Activated CD4-positive, alpha-beta T cell treated with anti-CD3 and anti-CD28 coated beads for 4 hours (primary cell): Measurements from ENCODE around the gene DMGDH.
A peak's percentile ranks its signal among the peaks of the same experiment; 100 is the strongest.

ENCODE experiments used
- DNase-seq, 2 donors: peaks; one replicate each; pipeline ENCODE4 v3.0.0-alpha.2; 2020

The DMGDH gene

DNA sequence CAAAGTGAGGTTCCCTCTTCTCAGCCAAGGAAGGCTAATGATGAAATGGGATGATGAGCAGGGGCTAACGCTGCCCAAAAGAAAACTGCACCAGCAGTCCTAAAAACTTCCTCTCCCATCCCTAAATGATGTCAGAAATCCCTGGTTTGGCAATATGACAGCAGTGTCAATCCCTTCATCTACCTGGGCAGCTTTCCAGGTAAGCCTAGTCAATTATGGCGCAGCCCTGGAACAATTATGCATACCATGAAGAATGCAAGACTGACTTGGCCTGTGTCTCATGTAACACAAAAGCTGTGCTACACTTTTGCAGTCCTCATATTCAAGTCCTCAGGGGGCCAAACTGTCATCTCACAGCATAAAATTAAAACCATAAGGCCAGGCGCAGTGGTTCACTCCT is 7.0 kb downstream of the DMGDH start:
- no peak for DNase-seq

DNA sequence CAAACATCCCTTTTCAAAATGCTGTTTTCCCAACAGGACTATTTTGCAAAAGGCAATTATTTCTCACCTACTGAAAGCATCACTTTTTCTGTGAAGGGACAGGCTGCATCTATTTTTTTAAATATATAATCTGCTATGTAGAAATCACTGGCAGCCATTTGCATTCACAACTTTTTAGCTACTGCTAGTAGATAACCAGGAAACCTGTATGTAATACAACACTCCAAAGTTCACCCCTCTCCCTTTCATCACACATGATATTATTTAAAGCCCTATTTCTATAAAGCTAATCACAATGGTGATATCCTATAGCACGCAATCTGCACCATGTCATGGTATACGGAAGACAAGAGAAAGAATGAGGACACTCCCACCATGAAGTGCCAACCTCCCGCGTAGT is 9.8 kb downstream of the DMGDH start:
- no peak for DNase-seq

DNA sequence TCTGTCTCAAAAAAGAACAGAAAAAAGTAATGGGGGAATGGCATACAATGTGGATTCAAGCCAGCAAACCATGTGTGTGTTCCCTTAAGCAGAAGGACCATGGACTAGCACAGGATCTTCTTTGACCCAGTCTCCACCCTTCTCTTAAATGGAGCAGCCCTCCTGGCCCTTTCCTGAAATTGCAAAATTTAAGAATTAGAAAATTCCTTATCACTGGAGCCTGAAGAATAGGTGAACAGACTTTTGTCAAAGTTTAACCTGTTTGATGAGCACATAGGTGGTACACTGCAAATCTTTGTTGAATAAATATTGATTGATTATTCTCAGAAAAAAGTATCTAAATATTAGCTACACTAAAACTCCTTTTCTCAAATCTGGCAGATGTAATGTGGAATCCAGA is 12.6 kb downstream of the DMGDH start:
- DNase-seq: no peak

GRCh38 chr5:79055017-79055416 is 14.5 kb downstream of the DMGDH start:
- DNase-seq: no peak

DNA sequence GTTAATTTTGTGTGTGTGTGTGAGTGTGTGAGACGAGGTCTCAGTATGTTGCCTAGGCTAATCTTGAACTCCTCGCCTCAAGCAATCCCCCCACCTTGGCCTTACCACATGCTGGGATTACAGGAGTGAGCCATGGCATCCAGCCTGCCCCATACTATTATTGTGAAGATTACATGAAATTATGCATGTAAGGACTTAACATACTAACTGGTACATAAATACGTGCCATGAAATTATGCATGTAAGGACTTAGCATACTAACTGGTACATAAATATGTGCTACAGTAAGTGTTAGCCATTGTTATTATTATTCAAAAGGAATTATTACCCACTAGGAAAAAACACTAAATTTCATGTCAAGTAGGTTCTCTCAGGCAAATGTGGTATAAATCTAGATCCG is 16.2 kb downstream of the DMGDH start:
- DNase-seq: no peak

DNA sequence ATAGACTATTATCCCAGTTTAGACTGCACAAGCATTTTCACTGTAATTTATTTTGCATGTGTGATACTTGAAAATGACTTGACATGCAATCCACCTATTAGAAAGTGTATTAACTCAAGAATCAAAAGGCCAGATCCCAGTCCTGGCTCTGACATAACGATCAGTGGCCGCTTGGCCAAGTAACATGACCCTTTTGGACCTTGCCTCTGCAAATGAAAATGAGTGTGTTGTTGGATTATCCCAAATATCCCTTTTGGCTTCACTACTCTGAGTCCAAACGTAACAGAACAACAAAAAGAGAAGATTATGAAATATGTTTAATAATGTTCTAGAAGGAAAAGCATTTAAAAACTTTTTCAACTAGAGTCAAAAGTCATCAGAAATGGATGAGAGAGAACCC is 19.0 kb downstream of the DMGDH start:
- DNase-seq: no peak

GRCh38 chr5:79048437-79048836 is 21.0 kb downstream of the DMGDH start:
- DNase-seq: no peak

DNA sequence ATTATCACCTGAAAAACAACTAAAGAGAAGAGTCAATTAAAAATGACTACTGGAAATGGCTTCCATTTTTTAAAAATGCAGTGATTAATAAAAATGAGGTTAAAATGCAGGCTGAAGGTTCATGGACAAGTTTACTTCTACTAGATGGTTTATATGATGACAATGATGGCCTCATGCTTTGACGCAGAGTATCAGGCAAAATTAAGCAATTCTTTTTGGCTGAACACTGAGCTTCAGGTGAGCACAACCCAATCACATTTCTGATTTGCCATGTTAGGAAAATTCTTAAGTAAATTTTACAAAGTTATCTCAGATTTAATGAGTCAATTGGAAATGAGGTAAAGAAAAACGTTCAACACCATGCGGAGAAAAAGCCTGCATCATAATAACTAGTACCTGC is 22.3 kb downstream of the DMGDH start:
- DNase-seq: no peak

DNA sequence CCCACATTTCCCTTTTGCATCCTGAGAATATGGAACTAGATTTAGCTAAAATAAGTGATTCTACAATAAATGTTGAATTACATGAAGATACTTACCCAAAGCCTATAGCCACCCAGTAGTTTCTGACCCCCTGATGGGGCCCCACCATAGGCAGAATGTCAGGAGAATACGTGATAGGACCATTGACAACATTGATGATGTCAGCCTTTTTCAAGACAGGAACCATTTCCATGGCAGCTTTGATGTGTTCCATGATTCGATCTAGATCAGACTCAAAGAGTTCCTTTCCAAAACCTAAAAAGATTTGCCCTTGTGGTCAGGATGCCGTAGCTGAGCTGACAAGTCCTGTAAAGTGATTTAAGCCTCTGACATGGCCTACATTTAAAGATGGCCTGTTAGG is 27.3 kb downstream of the DMGDH start:
- no peak for DNase-seq

GRCh38 chr5:79036769-79037168 is 32.7 kb downstream of the DMGDH start:
- DNase-seq: no peak

- no peak for DNase-seq
These were observed 34.2 kb downstream of the DMGDH start for GRCh38 chr5:79035237-79035636.

DNA sequence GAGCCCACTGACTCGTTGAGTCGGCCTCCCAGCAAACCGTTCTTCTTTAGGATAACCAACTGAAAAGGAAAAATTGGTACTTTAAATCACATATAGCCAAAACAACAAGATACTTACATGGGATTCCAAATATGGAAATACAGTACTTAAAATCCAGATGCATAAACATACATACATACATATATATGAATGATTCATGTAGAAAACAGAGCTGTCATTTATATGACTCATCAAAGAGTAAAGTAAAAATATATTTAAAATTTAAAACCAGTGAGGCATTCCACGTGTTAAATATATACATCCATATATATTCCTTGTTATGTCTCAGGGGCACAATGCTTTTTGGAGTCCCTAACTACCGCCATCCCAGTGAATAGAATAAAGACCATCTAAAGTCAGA is 36.7 kb downstream of the DMGDH start:
- no peak for DNase-seq

DNA sequence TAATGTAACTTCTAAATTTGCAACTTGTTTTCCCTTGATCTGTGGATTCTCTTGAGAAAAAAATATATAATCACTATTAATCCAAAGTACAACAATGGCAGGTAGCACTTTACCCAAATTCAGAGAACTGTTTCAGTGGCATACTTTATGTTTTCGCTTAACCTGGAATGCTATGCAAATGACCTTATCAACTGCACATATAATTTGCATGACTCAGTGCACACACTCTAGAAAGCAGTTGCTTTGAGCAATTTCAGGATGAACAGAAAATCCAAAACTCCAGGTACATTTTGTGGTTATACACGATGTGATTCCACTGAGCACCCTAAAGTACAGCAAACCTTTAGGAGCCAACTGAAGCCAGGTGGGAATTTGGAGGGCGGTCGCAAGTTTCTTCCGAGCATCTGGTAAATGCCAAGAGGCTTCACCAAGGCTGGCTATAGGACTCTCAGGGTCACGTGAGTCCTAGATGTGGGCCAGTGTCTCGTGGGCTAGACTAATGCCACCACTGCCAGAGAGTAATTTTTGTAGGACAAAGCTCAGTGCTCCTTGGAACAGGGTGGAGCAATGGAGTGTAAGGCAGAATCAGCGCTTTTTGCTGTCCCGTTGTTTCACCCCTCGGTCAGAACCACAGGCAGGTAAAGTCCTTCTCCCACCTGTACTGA is 37.3 kb downstream of the DMGDH start:
- no peak for DNase-seq

DNA sequence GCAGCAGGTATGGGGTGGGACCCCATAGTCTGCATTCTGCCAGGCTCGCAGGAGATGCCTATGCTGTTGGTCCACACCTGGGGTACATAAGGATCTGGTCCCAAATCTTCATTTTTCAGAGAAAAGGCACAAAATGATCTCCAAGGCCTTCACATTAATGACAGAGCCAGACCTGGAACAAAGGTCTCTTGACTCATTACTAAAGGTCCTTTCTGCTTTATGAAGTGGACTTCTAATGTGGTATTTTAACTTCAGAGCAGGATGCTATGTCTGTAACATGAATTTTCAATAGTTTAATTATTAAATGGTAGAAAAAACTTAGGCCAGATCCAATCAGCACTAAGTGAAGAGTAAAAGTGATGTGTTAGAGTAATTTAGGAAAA is 38.0 kb downstream of the DMGDH start:
- DNase-seq: no peak

GRCh38 chr5:79030663-79031484 is 38.6 kb downstream of the DMGDH start:
- DNase-seq: no peak

DNA sequence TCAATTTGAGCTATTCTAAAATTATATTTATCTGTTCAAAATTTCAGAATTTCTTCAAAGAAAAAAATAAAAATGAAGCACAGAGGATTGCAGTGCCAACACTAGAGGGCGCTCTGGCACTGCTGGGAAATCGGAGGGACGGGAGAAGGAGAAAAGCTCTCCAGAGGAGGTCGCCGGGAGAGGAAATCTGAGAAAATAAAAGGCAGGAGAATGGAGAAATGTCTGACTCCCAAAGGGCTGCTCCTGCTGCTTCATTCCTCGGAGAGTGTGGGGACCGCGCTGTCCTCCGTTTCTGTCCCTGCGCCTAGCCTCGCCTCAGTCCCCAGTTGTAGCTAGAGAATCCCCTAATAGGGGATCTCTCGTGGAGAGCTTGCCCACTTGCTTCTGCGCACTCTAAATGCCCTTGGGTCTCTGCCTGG is 44.4 kb downstream of the DMGDH start:
- DNase-seq: peak; percentile 21 to 24

DNA sequence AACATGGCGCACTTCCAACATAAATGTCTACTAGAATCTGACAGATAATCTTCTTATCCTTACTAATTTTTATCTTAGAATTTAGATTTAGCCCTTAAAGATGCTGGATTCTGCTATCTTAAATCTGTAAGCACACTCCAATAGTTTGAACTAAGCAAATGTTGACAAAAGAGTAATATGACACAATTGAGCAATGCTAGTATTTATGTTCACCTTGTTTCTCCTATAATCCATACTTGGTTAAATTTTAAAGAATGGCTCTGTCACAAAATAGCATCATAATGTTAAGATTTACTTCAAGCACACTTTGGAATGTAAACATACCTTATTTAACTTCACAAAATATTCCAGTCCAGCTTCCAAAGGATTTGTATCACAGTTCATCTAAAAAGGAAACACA is 45.5 kb downstream of the DMGDH start:
- DNase-seq: no peak

DNA sequence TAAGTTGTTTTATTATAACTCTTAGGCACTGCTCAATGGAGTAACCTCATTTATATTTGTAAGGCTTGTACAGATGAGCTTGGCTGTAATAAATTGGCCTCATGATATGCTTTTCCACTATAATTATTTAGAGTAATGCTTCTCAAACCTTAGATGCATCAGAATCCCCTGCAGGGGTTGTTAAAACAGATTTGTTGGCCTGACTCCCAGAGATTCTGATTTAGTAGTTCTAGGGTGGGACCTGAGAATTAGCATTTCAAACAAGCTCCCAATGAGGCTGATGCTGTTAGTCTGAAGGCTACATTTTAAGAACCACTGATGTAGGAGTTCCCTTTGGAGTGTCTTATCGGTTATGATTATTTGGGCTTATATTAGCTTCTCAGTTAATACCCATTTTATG is 46.1 kb downstream of the DMGDH start:
- DNase-seq: no peak

- DNase-seq: no peak
These were observed 46.7 kb downstream of the DMGDH start for GRCh38 chr5:79022771-79023170.

DNA sequence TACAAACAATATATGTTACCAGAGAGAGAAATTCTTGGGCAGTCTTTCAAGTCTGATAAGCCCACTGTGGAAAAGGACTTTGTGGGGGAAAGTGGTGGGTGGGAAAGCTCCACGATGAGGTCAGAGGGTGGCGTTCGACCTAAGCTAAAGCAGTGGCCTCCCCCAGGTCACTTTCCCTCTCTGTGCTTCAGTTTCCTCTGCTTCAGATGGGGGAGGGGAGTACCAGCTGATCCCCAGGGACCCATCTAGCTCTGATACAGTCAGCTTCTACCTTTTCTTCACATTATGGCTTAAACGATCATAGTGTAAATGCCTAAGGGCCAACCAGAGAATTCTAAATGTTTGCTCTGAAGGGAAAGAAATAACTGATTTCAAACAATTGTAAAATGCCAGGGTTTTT is 47.7 kb downstream of the DMGDH start:
- no peak for DNase-seq

DNA sequence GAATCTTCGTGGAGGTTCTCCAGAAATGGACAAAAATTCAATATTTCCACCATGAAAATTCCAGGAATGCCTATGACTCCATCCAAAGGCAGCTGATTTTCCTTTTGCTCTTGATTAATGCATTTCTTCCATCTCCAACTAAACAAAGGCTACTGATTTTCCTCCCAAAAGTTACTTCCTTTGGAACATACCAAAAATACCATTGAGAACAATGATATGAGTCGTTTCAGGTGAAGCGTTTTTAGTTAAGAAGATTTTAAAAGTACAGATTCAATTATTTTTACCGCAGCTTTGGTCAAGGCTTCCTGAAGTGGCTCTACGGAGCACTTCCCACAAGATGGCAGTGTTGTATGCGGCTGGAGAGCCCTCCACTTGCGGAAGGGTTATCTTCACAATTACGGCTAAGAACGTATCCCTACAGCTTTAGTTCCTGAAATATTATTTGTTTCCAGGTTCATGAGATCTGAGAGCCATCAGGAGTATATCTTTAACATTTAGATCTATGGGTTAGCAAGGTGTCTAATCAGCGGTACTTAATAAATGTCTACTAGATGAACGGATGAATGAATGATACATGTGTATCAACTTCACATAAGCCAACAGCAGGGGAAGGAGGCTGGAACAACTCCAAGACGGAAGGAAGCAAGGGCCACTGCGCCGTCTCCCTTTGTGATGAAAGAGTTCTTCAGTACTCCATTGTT is 48.5 kb downstream of the DMGDH start:
- DNase-seq: peak; percentile 12 to 21

GRCh38 chr5:79014631-79015030 is 54.8 kb downstream of the DMGDH start:
- no peak for DNase-seq

- DNase-seq: no peak
These were observed 57.6 kb downstream of the DMGDH start for GRCh38 chr5:79011869-79012268.

DNA sequence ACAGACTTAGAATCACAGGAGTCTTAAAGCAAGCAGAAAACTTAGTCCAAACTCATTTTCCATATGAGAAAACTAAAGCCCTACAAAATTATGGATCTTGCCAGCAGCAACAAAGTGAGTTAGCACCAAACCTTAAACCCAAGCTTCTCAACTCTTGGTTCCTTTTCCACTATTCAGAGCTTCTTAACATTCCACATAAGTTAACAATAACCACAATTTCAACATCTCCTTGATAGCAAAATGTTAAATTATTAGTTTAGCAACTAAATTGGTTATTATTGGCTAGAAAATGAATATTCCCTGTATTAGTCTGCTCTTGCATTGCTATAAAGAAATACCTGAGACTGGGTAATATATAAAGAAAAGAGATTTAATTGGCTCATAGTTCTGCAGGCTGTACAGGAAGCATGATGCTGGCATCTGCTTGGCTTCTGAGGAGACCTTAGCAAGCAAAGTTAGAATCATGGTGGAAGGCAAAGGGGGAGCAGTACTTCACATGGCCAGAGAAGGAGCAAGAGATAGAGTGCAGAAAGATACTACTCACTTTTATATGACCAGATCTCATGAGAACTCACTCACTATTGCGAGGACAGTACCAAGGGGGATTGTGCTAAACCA is 58.1 kb downstream of the DMGDH start:
- DNase-seq: no peak
